Esophagus squamous epithelium (tissue), 4 donors: ENCODE data around the gene MAP1LC3B.

Experiments
- CTCF ChIP-seq, 6 experiments: fragments of 450-650 bp in 4 of 6; fragments of 200-600 bp in 2 of 6; sonication (generic) in 2 of 6; IDR thresholded peaks; one replicate each; pipeline ENCODE4 v1.5.1; 2016 to 2019; ENCODE audit warnings: antibody characterized with exemption in 6 of 6, mild to moderate bottlenecking in 4 of 6, moderate library complexity in 4 of 6
- POLR2A ChIP-seq, 4 donors: fragments of 450-650 bp; IDR thresholded peaks; one replicate each; pipeline ENCODE4 v1.6.1; 2017; ENCODE audit warnings: antibody characterized with exemption in 4 of 4, mild to moderate bottlenecking in 4 of 4, moderate library complexity in 3 of 4

GRCh38 chr16:87422106-87422505, 30.0 kb downstream of the MAP1LC3B start:
- TF ChIP-seq POLR2A (IDR thresholded peaks at IDR 0.05): no peak
- TF ChIP-seq CTCF (IDR thresholded peaks at IDR 0.05): no peak
